NCI-H2227 (cell line): ENCODE results near the gene WDR82.

Experiments used
- DNase-seq: peaks from one replicate; lab custom pipeline; 2025; ENCODE audit not compliant: unreplicated experiment; lab: John Stamatoyannopoulos, UW

WDR82 gene

DNA sequence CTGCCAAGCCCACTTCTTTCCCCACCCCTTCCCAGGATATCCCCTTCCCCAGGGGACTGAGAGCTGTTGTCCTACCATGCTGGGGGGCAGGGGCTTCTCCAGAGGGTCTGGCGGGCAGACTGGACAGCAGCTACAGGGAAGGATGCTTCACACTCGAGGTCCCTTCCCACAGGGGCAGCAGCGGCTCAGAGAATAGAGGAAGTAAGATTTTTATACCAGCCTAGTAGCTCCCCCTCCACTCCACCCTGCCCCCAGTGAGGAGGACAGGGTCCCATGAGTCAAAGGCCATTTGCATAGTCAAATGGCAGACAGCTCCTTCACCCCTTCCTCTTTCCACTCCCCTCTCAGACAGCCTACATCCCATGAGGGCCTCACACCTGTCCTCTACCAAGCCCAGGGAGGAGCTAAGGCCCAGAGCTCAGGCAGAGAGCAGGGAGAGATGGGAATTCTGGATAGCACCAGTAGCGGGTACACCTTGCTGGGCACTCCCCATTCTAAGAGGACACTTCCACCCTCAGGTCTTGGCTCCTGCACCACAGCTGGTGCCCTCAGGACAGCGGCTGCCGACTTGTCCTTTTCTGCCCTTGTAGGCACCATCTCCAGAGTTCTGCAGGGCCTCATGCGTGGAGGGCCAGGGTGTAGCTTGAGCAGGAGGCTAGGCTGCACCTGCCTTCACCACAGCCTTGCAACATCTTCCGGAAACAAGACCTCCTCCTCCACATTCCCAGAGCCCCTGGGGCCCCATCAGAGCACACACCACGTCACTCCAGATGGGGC is 52.8 kb downstream of the WDR82 start, which contains the start of gene TLR9:
Gene TLR9, minus strand, starts transcription at position 194 of the 777 bp plus-strand sequence. Its CDS starts 116 bp downstream, at position 78.
- DNase-seq = no peak

DNA sequence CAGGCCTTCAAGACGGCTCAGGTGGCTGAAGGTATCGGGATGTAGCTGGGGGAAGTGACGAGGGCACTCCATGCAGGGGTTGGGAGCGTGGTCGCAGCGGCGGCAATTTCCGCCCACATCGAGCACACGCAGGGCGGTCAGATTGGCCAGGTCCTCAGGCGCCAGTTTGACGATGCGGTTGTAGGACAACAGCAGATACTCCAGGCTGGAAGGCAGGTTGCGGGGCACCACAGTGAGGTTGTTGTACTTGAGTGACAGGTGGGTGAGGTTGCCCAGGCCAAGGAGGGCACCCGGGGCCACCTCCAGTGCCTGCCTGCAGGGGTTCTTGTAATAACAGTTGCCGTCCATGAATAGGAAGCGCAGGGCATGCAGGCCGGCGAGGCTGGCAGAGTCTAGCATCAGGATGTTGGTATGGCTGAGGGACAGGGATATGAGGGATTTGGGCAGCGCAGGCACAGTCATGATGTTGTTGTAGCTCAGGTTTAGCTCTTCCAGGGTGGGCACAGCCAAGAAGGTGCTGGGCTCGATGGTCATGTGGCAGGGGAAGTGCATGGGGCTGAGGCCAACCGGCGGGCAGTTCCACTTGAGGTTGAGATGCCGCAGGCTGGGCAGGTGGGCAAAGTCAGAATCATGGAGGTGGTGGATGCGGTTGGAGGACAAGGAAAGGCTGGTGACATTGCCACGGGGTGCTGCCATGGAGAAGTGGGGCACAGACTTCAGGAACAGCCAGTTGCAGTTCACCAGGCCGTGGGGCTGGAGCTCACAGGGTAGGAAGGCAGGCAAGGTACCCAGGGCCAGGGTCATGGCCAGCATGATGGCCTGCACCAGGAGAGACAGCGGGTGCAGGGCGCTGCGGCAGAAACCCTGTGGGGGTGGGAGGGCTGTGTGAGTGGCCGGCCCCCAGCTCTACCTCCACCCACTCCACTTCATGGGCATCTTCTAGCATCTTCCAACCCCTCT is 54.7 kb downstream of the WDR82 start:
- no peak for DNase-seq

DNA sequence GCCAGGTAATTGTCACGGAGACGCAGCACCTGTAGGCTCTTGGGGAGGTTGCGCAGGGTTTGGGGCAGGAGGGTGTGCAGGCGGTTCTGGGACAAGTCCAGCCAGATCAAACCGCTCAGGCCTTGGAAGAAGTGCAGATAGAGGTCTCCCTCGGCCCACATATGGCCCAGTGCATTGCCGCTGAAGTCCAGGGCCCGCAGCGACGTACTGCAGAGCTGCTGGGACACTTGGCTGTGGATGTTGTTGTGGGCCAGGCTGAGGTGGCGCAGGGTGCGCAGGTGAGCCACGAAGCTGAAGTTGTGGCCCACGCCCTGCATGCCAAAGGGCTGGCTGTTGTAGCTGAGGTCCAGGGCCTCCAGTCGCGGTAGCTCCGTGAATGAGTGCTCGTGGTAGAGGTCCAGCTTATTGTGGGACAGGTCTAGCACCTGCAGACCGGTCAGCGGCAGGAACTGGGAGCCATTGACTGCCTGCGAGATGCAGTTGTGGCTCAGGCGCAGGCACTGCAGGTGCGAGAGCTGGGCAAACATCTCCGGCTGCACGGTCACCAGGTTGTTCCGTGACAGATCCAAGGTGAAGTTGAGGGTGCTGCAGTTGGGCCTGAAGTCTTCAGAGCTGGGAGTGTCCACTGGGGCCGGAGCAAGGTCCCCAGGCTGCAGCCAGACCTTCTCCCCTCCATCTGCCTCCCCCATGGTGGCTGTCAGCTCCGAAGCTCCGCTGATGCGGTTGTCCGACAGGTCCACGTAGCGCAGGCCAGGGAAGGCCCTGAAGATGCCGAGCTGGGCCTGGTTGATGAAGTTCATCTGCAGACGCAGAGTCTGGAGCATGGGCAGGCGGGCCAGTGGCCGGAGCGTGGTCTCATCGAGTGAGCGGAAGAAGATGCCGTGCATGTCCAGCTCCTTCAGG is 55.9 kb downstream of the WDR82 start:
- DNase-seq = no peak

DNA sequence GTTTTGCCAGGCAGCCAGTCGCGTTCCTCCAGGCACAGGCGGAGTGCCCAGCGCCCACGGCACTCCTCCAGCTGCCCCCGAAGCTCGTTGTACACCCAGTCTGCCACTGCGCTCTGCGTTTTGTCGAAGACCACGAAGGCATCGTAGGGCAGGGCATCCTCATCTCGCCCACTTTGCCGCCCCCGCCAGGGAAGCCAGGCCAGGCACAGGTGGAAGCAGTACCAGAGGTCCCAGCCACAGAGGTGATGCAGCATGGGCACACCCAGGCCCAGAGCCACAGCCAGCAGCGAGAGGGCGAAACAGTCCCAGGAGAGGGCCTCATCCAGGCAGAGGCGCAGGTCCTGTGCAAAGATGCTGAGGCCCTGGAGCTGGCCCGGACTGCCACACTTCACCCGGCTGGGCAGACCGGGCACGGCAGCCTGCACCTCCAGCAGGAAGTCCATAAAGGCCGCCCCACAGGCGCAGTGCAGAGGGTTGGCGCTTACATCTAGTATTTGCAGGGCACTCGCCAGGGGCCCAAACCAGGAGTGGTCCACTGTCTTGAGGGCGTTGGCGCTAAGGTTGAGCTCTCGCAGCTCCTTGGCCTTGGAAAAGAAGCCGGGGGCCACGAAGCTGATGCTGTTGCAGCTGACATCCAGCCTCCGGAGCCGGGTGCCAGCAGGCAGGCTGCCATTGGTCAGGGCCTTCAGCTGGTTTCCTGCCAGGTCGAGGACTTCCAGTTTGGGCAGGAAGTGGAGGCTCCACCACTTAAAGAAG is 56.7 kb downstream of the WDR82 start:
- DNase-seq = no peak

DNA sequence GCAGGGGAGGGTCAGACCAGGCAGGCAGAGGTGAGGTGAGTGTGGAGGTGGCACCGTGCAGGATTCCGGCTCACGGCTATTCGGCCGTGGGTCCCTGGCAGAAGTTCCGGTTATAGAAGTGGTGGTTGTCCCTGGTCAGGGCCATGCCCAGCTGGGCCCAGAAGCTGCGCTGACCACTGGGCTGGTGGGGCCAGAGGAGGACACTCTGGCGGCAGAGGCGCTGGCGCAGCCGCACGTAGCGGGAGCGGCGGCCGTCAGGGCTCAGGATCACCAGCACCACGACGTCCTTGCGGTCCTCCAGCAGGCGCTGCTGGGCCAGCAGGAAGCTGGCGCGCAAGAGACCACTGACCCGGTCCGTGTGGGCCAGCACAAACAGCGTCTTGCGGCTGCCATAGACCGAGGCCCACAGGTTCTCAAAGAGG is 57.3 kb downstream of the WDR82 start:
- DNase-seq = no peak

DNA sequence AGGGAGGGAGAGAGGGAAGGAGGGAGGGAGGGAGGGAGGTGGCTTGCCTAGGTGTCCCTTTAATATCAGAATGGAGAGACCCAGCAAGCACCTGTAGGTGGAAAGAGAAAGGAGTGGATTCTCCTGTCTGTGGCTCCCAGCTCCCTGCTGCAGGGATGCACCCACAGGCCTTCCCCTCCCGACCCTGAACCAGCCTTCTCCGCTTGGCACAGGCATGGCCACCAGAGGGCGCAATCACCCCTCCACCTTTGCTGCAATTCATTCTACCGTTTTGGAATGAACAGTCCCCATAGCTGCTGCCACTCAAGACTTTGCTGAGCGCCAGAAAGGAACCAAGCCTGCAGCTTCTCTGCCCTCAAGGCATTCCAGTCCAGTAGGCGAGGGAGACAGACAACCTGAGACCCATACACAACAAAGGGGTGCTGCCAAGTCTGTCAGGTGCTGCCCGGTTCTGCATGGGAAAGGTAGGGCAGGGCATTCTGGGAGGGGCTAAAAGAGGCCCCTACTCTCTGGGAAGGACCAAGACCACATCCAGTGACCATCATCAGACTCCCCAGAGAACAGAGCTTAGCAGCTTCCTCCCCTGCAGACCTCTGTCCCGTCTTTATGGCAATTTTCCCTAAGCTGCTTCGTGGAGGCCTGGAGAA is 57.9 kb downstream of the WDR82 start:
- peak; percentile 79 for DNase-seq

DNA sequence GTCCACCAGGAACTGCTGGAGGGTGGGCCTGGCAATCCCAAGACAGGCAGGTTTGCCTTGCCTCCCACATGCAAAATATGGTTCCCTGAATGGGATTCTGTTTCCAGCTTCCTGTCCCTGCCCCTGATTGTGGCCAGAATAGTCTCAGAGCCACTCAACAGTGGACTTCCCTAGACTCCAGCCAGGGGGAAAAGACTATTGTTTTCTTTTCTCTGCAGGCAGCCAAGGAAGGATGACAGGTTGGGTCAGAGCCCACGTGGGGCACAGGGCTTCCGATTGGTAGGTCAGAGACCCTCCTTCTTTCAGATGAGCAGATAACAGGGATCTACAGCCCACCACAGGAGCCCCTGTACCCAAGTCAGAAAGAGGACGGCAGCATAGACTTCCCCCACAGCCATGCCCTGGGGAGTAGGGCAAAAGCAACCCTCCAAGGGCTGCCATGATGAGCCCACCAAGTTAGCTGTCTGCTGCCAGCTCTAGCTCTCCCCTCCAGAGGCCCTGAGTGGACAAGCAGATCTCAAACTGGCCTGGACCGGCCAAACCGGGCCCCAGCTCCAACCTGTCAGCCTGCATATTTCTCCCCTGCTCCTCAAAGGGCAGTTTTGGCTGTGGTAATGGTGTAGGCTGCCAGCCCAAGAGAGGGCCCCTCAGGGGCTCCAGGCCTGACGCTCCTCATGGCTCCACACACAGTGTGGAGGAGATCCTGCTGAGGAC is 59.4 kb downstream of the WDR82 start:
- no peak for DNase-seq

DNA sequence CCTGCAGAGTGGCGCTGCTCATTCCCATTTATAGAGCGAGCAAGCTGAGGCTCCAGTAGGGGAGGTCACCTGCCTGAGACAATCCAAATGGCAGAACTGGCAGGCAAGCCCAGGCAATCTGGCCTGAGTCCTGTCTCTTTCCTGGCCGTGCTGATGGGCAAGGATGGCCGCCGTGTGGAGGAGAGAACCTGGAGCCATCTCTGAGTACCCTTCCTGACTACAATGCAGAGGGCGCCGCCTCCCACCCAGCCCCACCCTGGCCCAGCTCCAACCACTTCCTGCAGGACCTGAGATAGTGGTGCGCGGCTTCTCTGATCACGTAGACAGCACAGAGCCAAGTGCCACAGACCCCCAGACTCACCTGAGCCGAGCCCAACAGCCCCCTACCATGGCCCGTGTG is 60.0 kb downstream of the WDR82 start:
- DNase-seq = no peak

DNA sequence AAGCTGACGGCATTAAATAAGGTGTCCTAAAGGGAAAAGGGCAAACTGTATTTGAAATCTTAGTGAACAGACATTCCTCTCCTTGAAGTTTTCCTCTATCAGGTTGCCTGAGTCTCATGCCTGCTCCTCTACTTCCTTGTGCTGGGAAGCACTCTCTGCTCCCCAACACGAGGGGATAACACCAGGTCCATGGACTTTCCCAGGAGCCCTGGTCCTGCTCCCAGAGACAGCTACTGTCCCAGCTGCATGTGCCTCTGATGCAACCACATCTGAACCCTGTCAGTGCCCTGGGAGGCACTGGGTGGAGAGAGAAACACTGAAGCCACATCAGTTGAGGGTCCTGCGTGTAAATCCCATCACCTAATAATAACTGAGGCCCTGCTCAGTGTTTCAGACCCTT is 60.4 kb downstream of the WDR82 start:
- no peak for DNase-seq

DNA sequence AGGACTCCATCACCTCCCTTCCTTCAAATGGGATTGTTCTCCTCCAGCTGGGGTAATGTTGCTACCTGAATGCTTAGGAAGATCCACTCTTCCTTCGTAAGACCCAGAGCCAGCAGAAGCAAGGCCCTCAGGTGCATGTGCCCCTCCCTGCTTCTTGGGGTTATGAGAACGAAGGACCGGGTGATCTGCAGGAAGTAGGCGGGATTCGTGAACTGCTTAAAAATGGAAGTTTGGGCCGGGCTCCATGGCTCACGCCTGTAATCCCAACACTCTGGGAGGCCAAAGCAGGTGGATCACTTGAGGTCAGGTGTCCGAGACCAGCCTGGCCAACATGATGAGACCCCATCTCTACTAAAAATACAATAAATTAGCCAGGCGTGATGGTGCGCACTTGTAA is 61.0 kb downstream of the WDR82 start:
- no peak for DNase-seq

DNA sequence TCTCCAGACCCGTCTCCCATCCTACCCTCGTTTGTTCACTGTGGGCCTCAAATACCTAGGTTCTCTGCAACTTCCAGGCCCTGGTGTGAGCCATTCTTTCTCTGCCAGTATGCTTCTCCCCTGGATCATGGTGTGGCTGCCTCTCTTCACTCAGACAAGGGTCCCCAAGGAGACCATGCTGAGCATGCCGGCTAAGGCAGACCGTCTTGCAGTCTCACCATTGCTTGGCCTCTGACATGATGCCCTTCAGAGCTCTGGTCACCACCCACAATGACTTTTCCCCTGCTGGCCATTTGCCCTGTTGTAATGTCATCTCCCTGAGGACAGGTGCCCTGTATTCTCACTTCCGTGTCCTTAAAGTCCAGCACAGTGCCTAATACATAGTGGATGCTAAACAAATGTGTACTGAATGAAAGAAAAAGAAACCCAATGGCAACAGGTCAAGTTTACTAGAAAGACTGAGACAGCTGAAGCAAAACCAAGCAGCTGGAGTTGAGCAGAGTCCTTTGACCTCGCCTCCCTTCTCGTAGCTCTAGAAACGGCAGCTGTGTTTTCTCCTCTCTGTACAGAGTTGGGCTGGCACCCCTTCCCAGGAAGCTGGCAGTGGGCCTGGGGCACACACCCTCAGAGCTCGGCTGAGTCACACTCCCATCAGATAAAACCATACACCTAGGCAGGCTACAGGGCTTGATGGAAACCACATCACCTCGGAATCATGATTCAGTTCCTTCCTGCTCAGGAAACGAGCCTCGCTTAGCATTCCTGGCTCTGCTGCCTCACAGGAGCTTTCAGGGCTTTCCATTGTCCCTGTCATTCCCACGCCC is 61.7 kb downstream of the WDR82 start:
- no peak for DNase-seq

DNA sequence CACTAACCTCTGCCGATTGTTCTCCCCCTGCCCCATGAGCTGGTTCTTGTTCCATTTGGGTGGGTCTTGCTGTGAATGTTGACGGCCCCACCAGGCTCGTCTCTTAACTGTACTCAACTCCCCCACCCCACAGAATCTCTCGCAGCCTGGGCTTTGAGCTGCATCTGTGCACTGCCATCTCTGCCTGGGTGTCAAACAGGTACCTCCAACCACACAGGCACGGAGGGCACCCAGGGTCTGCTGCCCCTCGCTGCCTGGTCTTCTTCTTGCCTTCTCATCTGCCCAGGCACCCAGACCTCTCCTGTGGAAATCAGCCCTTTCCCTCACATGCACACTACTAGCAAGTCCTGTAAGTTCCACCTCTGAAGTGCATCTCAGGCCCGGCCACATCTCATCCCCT is 63.1 kb downstream of the WDR82 start:
- no peak for DNase-seq

DNA sequence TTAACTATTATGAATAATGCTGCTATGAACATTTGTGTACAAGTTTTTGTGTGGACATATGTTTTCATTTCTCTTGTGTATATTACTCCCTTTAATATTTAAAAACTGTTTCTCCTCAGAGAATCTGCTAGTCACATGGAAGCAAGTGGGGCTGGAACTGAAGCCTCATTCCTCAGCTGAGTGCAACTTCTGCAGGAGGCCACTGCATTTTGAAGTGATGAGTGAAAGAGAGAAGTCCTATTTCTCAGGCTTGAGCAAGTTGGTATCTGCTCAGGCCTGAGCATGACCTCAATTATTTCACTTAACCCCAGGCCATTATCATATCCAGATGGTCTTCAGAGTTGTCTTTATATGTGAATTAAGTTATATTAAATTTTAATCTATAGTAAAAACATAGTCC is 64.5 kb downstream of the WDR82 start:
- no peak for DNase-seq

DNA sequence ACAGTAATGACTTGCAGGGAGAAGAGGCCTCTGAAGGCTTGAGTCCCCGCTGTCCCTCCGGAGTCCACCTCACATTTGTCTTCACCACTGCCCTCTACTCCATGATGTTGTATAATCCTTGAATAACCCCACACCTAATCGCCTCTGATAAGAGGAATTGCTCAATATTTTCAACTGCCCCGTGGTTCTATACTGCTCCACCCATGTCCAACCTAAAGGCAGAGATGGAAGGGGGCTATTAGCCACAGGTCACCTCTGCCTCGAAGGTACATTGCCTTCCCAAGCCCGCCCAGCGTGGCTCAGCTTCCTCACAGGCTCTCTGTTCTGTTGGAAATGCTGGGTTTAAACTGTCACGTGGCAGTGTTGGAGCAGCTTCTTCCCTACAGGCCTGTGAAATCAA is 65.4 kb downstream of the WDR82 start:
- no peak for DNase-seq

DNA sequence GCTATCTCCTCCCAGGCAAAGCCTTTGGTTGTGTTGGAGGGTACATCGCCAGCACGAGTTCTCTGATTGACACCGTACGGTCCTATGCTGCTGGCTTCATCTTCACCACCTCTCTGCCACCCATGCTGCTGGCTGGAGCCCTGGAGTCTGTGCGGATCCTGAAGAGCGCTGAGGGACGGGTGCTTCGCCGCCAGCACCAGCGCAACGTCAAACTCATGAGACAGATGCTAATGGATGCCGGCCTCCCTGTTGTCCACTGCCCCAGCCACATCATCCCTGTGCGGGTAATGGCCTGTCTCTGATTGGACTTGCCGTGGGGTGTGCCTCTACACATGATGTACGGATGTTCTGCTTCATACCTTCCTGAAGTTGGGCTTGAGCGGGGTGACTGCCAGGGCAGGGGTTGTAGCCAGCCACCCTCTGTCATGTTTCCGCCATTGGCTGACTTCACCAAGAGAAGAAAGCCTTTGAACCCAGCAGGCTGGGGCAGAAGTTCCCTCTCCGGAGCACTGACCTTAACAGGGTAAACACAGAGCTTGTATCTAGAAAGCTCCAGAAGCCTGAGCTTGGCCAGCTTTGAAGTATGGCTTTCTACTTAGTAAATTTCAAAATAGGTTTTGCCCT is 67.1 kb downstream of the WDR82 start:
- no peak for DNase-seq

DNA sequence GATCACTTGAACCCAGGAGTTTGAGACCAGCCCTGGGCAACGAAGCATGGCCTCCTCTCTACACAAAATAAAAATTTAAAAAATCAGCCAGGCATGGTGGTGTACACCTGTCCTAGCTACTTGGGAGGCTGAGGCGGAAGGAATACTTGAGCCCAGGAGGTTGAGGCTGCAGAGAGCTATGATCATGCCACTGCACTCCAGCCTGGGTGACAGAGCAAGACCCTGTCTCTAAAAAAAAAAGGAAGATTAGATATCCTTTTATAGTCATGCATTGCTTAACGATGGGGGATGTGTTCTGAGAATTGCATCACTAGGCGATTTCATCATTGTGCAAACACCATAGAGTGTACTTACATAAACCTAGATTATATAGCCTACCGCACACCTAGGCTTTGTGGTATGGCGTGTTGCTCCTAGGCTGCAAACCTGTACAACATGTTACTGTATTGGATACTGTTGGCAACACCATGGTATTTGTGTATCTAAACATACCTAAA is 67.9 kb downstream of the WDR82 start:
- no peak for DNase-seq

DNA sequence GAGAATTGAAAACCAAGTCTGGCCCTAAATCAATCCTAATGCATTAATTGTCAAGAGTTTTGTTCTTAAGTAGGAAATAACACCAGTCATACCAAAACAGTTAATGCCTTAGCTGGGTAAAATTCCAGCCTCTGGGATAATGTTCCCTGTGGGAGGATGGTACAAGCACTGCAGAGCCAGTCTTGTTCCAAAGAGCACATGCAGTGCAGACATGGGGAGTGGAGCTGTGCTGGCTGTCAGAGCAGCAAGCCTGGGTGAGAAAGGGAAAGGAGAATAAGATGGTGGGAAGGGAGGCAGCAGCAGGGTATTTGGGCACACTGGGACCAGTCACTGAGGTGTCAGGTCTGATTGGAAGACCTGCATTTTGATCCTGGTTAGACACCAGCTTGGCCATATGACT is 68.4 kb downstream of the WDR82 start:
- no peak for DNase-seq

DNA sequence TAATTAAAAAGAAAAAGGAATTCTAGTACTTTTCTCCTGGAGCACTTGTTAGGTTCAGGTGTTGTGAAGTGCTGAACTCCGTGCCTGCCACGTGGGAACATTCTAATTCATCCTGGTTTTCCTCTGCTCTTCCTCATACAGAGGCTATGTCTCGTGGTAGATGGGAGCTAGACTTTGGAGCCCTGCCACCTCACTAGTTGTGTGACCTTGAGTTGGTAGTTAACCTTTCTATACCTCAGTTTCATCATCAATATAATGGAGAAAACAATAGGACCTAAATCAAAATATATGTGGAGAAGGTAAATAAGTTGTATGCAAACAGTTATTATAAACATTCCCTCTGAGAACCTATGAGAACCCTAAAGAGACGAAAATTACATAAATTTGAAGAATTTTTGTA is 69.9 kb downstream of the WDR82 start:
- no peak for DNase-seq
